CD1c-positive myeloid dendritic cell (primary cell): Measurements from ENCODE around the gene TANGO6.
"Not testable (repeated sequence)": the region's sequence is repeated elsewhere in the genome, so short reads cannot be mapped to it uniquely, and the experiment has no call there.

Source experiments
- DNase-seq: peaks from one replicate; pipeline ENCODE4 v3.0.0-alpha.2; 2016; ENCODE audit errors: extremely low spot score

Gene TANGO6

GRCh38 chr16:68843482-68844210 is at the start of gene TANGO6:
Gene TANGO6, plus strand, starts transcription at chr16:68843531. Its CDS starts 87 bp downstream, at chr16:68843618.
- peak; percentile 95 for DNase-seq

GRCh38 chr16:68798398-68798797 is 44.9 kb upstream of the TANGO6 start:
- DNase-seq = no peak

GRCh38 chr16:68800257-68800875 is 43.0 kb upstream of the TANGO6 start:
- peak; percentile 67 for DNase-seq

- DNase-seq = no peak
Observed at GRCh38 chr16:68802190-68802589, 41.1 kb upstream of the TANGO6 start.

- DNase-seq = no peak
Observed at GRCh38 chr16:68806422-68806821, 36.9 kb upstream of the TANGO6 start.

- no peak for DNase-seq
Observed at GRCh38 chr16:68806981-68807380, 36.4 kb upstream of the TANGO6 start.

GRCh38 chr16:68814516-68814915 is 28.8 kb upstream of the TANGO6 start:
- DNase-seq = no peak

- DNase-seq = no peak
Observed at GRCh38 chr16:68823401-68824135, 19.8 kb upstream of the TANGO6 start.

- no peak for DNase-seq
Observed at GRCh38 chr16:68825427-68825826, 17.9 kb upstream of the TANGO6 start.

GRCh38 chr16:68826652-68827051 is 16.7 kb upstream of the TANGO6 start:
- DNase-seq = no peak

GRCh38 chr16:68833251-68833650 is 10.1 kb upstream of the TANGO6 start:
- no peak for DNase-seq

- DNase-seq = no peak
Observed at GRCh38 chr16:68834550-68834949, 8.8 kb upstream of the TANGO6 start.

GRCh38 chr16:68835970-68836369 is 7.4 kb upstream of the TANGO6 start:
- DNase-seq = no peak

GRCh38 chr16:68839831-68840230 is 3.5 kb upstream of the TANGO6 start:
- DNase-seq = no peak

- not testable (repeated sequence) for DNase-seq
Observed at GRCh38 chr16:68842964-68843481, 308 bp upstream of the TANGO6 start.

- DNase-seq = no peak
Observed at GRCh38 chr16:68844211-68844564, 857 bp downstream of the TANGO6 start.

- no peak for DNase-seq
Observed at GRCh38 chr16:68848786-68849185, 5.5 kb downstream of the TANGO6 start.

- no peak for DNase-seq
Observed at GRCh38 chr16:68850481-68850880, 7.2 kb downstream of the TANGO6 start.

- no peak for DNase-seq
Observed at GRCh38 chr16:68851601-68852000, 8.3 kb downstream of the TANGO6 start.

- no peak for DNase-seq
Observed at GRCh38 chr16:68857479-68857878, 14.1 kb downstream of the TANGO6 start.

GRCh38 chr16:68859828-68860227 is 16.5 kb downstream of the TANGO6 start:
- DNase-seq = no peak

- DNase-seq = no peak
Observed at GRCh38 chr16:68860978-68861892, 17.9 kb downstream of the TANGO6 start.
